Smooth muscle cell (in vitro differentiated cells): Measurements from ENCODE around the gene RAB9B. TPM values are rescaled to one million over a fixed set of nuclear protein-coding genes. Genes with fewer than 3 reads are reported as not detected.
A peak's percentile ranks its signal among the peaks of the same experiment; 100 is the strongest.
"Not testable (repeated sequence)": the region's sequence is repeated elsewhere in the genome, so short reads cannot be mapped to it uniquely, and the experiment has no call there.

ENCODE experiments used
- DNase-seq: peaks from one replicate; lab custom pipeline; 2025; ENCODE audit not compliant: unreplicated experiment; lab: John Stamatoyannopoulos, UW
- H2AFZ ChIP-seq: fragments of 200-600 bp; sonication (generic); 2 replicates; pipeline ENCODE4 v1.6.0; 2016; ENCODE audit warnings: antibody characterized with exemption, low read depth, mild to moderate bottlenecking
- H3F3A ChIP-seq: fragments of 200-600 bp; sonication (generic); 2 replicates; pipeline ENCODE4 v1.6.0; 2017; ENCODE audit warnings: antibody characterized with exemption, low read depth
- H3K27ac ChIP-seq: fragments of 200-600 bp; sonication (generic); 2 replicates; pipeline ENCODE4 v1.5.1; 2016; ENCODE audit warnings: low read depth, mild to moderate bottlenecking
- H3K27me3 ChIP-seq: fragments of 200-600 bp; sonication (generic); 2 replicates; pipeline ENCODE4 v1.6.1; 2016; ENCODE audit warnings: low read depth, mild to moderate bottlenecking
- H3K36me3 ChIP-seq: fragments of 200-600 bp; sonication (generic); 2 replicates; pipeline ENCODE4 v1.5.1; 2016; ENCODE audit warnings: low read depth
- H3K4me1 ChIP-seq: fragments of 200-600 bp; sonication (generic); 2 replicates; pipeline ENCODE4 v1.5.1; 2016; ENCODE audit warnings: low read depth
- H3K4me2 ChIP-seq: fragments of 200-600 bp; sonication (generic); 2 replicates; pipeline ENCODE4 v1.6.0; 2016; ENCODE audit warnings: mild to moderate bottlenecking
- H3K4me3 ChIP-seq: fragments of 200-600 bp; sonication (generic); 2 replicates; pipeline ENCODE4 v1.5.1; 2016; ENCODE audit warnings: mild to moderate bottlenecking
- H3K79me2 ChIP-seq: fragments of 200-600 bp; sonication (generic); 2 replicates; pipeline ENCODE4 v1.6.0; 2016; ENCODE audit warnings: low read depth, mild to moderate bottlenecking
- H3K9ac ChIP-seq: fragments of 200-600 bp; sonication (generic); 2 replicates; pipeline ENCODE4 v1.6.0; 2016; ENCODE audit warnings: low read depth
- H3K9me3 ChIP-seq: fragments of 200-600 bp; sonication (generic); replicated peaks from 2 replicates; pipeline ENCODE4 v1.5.1; 2016; ENCODE audit warnings: low read depth
- H4K20me1 ChIP-seq: fragments of 200-600 bp; sonication (generic); 2 replicates; pipeline ENCODE4 v1.6.0; 2016; ENCODE audit warnings: low read depth
- WGBS: methylation state at CpG from one replicate; pipeline ENCODE4 v1.1.7; 2016; ENCODE audit warnings: low lambda C conversion rate; 5-methylcytosine and 5-hydroxymethylcytosine counted together
- polyA plus RNA-seq: library from polyadenylated mRNA; unstranded; fragments of >200 nt; fragmentation: Nextera tagmentation; extraction: Ambion mirVana; gene quantifications from 2 replicates; pipeline ENCODE4 v1.2.1, GENCODE V29; 2016
- total RNA-seq: library from RNA; depleted of rRNA; stranded (reverse); fragments of >200 nt; gene quantifications from 2 replicates; pipeline ENCODE4 v1.2.3, GENCODE V29; 2014
- TF ChIP-seq, protein P1 (sequence below): fragments of 200-600 bp; sonication (generic); IDR thresholded peaks from 2 replicates; pipeline ENCODE4 v1.5.1; 2017; ENCODE audit warnings: borderline replicate concordance, mild to moderate bottlenecking, antibody characterized with exemption; ENCODE audit not compliant: insufficient read depth, poor library complexity, severe bottlenecking

Gene RAB9B
- total and polyA plus RNA-seq, 2 experiments from 2014 or later, result 0.18 TPM; not detected in 1

DNA sequence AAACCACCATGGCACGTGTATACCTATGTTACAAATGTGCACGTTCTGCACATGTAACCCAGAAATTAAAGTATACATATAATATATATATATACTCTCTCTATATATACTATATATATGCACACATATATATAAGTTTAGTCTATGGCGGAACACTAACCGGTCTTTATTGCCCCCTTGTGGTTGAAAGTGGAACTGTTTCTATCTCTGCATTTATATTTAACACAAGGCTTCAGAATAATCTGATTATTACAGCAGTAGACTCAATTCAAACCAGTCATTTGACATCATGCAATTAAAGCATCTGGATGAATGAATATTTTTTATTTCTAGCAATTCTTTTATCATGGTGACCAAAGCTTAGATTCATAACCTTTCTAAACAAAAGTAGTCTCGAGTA, 14.6 kb downstream of the RAB9B start:
- TF ChIP-seq, protein P1, sequence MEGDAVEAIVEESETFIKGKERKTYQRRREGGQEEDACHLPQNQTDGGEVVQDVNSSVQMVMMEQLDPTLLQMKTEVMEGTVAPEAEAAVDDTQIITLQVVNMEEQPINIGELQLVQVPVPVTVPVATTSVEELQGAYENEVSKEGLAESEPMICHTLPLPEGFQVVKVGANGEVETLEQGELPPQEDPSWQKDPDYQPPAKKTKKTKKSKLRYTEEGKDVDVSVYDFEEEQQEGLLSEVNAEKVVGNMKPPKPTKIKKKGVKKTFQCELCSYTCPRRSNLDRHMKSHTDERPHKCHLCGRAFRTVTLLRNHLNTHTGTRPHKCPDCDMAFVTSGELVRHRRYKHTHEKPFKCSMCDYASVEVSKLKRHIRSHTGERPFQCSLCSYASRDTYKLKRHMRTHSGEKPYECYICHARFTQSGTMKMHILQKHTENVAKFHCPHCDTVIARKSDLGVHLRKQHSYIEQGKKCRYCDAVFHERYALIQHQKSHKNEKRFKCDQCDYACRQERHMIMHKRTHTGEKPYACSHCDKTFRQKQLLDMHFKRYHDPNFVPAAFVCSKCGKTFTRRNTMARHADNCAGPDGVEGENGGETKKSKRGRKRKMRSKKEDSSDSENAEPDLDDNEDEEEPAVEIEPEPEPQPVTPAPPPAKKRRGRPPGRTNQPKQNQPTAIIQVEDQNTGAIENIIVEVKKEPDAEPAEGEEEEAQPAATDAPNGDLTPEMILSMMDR, result peak; percentile 92
- Histone ChIP-seq H3K27ac (no peak overlapping the region), H3K9ac (no peak overlapping the region), H3F3A (no peaks in the 10 kb centered on the region), H3K4me1 (no peaks in the 10 kb centered on the region), H3K27me3 (no peaks in the 10 kb centered on the region), H3K79me2 (no peaks in the 10 kb centered on the region), H4K20me1 (no peaks in the 10 kb centered on the region), H2AFZ (no peak overlapping the region), H3K4me2 (no peak overlapping the region), H3K9me3 (no peaks in the 10 kb centered on the region), H3K36me3 (no peaks in the 10 kb centered on the region), H3K4me3 (no peak overlapping the region)
- no peak for DNase-seq
- 18% methylated on average over 5 of the region's 5 CpGs for WGBS

DNA sequence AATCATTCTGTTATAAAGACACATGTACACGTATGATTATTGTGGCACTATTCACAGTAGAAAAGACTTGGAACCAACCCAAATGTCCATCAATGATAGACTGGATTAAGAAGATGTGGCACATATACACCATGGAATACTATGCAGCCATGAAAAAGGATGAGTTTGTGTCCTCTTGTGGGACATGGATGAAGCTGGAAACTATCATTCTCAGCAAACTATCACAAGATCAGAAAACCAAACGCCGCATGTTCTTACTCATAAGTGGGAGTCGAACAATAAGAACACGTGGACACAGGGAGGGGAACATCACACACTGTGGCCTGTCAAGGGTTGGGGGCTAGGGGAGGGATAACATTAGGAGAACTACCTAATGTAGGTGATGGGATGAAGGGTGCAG, 15.0 kb downstream of the RAB9B start:
- 54% methylated on average over 5 of the region's 5 CpGs for WGBS
- not testable (repeated sequence) for H3K79me2 ChIP-seq, H4K20me1 ChIP-seq, H3K4me3 ChIP-seq, H3K4me1 ChIP-seq, H3K27ac ChIP-seq, H3K9me3 ChIP-seq, H3K36me3 ChIP-seq, DNase-seq, H3K27me3 ChIP-seq, H2AFZ ChIP-seq, H3K9ac ChIP-seq, H3K4me2 ChIP-seq, H3F3A ChIP-seq

DNA sequence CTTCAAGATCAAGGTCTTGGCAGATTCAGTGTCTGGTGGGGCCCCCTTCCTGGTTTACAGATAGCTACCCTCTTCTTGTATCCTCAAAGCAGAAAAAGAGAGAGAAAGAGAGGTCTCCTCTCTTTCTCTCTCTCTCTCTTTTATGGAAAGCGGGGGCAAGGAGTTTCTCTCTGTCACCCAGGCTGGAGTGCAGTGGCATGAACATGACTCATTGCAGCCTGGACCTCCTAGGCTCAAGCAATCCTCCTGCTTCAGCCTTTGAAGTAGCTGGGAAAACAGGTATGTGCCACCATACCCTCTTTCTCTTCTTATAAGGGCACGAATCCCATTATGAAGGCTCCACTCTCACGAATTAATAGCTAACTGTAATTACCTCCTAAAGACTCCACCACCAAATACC, 20.2 kb downstream of the RAB9B start:
- WGBS, result 60% methylated on average over 3 of the region's 3 CpGs
- Histone ChIP-seq H3K27me3 (no peaks in the 10 kb centered on the region), H4K20me1 (no peaks in the 10 kb centered on the region), H3K27ac (no peak overlapping the region), H2AFZ (no peak overlapping the region), H3K79me2 (no peaks in the 10 kb centered on the region), H3K9me3 (no peaks in the 10 kb centered on the region), H3K4me1 (peaks cover 4% of the 10 kb centered on the region), H3K36me3 (no peaks in the 10 kb centered on the region), H3K4me2 (no peak overlapping the region), H3F3A (no peaks in the 10 kb centered on the region), H3K9ac (no peak overlapping the region), H3K4me3 (no peak overlapping the region)
- TF ChIP-seq, protein P1, result no peak
- no peak for DNase-seq

DNA sequence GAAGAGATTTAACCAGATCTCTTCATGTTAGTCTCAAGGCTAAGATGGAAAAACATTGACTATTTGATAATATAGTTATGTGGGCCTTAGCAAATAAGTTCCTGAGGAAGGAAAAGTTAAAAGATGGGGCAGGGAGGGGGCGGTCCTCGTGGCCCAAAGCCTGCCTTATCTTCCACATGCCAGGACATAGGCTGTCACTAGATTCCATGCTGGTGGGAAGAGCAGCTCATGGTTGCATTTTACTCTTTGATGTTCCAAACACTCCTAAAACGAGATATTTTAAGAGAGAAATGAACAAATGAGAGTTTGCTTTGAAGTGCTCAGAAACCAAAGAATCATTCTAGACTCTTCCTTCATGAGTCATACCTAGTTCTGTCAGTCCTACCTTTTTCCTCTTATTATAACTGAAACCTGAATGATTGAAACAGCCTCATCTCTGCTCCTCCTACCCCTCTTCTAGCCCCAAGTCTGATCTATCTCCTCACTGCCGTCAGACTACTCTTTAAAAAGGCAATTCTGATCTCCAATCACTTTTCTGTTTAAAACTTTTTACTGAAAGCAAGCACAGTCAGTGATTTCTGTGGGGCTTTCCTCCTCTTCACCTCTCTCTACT, 25.1 kb downstream of the RAB9B start:
- H3K4me2 ChIP-seq, result no peak overlapping the region
- WGBS, result 39% methylated on average over 4 of the region's 4 CpGs
- H3K9me3 ChIP-seq, result no peaks in the 10 kb centered on the region
- no peaks in the 10 kb centered on the region for H3F3A ChIP-seq
- DNase-seq, result no peak
- no peak overlapping the region for H3K4me3 ChIP-seq
- no peaks in the 10 kb centered on the region for H4K20me1 ChIP-seq
- H3K4me1 ChIP-seq, result peaks cover under 1% of the 10 kb centered on the region
- no peaks in the 10 kb centered on the region for H3K79me2 ChIP-seq
- no peak overlapping the region for H3K9ac ChIP-seq
- peak overlapping the region; percentile 23 for H2AFZ ChIP-seq
- TF ChIP-seq, protein P1, result no peak
- H3K27me3 ChIP-seq, result no peaks in the 10 kb centered on the region
- no peaks in the 10 kb centered on the region for H3K36me3 ChIP-seq
- H3K27ac ChIP-seq, result peak overlapping the region; percentile 32
